Panc1 (cell line): ENCODE results near the gene HDAC11. TPM values are rescaled to one million over a fixed set of nuclear protein-coding genes. Genes with fewer than 3 reads are reported as not detected.

ENCODE experiments used
- ATAC-seq: fragments of 200-7000 bp; cut with Tn5 transposase; 2 replicates; pipeline ENCODE4 v1.9.1; 2020; ENCODE audit warnings: mild to moderate bottlenecking, moderate library complexity
- BruUV-seq: library from RNA; stranded (reverse); fragments of 400-500 nt; replicated peaks from 2 replicates; lab custom pipeline; 2021; lab: Mats Ljungman, UMichigan
- CTCF ChIA-PET: fragments of 300-600 bp; sonication (Branson Sonifier 250); formaldehyde crosslinking; loops from one replicate; lab custom pipeline; 2022; ENCODE audit warnings: antibody characterized with exemption; lab: Charles Lee
- POLR2A ChIA-PET: fragments of 300-600 bp; sonication (Branson Sonifier 250); formaldehyde crosslinking; loops from one replicate; lab custom pipeline; 2022; ENCODE audit warnings: antibody characterized with exemption; lab: Charles Lee
- DNase-seq: peaks from one replicate; pipeline ENCODE4 v3.0.0-alpha.2; 2010; ENCODE audit warnings: low read depth, low spot score
- H3K27ac ChIP-seq: 2 replicates; pipeline ENCODE4 v1.5.1; 2011; ENCODE audit warnings: mild to moderate bottlenecking, low read length, inconsistent platforms
- H3K27me3 ChIP-seq: fragments of 200-500 bp; sonication (Bioruptor generic); 2 replicates; pipeline ENCODE4 v1.6.0; 2014; ENCODE audit warnings: low read length, inconsistent platforms; ENCODE audit not compliant: control insufficient read depth, insufficient read depth
- H3K36me3 ChIP-seq: fragments of 200-500 bp; sonication (Bioruptor generic); 2 replicates; pipeline ENCODE4 v1.5.1; 2014; ENCODE audit warnings: inconsistent platforms, mild to moderate bottlenecking, low read length, moderate library complexity; ENCODE audit not compliant: control insufficient read depth, insufficient read depth
- H3K4me1 ChIP-seq: 2 replicates; pipeline ENCODE4 v1.5.1; 2011; ENCODE audit warnings: inconsistent platforms, mild to moderate bottlenecking, low read length, moderate library complexity; ENCODE audit not compliant: control insufficient read depth, insufficient read depth
- H3K4me3 ChIP-seq, 2 experiments: 2 replicates each; pipeline ENCODE4 v1.5.1; 2011 to 2012; ENCODE audit warnings: low read depth in 2 of 2, low read length in 2 of 2, mild to moderate bottlenecking in 2 of 2, inconsistent platforms in 1 of 2, moderate library complexity in 1 of 2
- H3K9me3 ChIP-seq: fragments of 200-500 bp; sonication (Bioruptor generic); 2 replicates; pipeline ENCODE4 v1.5.1; 2014; ENCODE audit warnings: low read depth, mild to moderate bottlenecking, inconsistent platforms, low read length, moderate library complexity; ENCODE audit not compliant: control insufficient read depth, insufficient read depth
- CTCF ChIP-seq: fragments of 450-650 bp; IDR thresholded peaks from 2 replicates; pipeline ENCODE4 v1.5.1; 2017; ENCODE audit warnings: mild to moderate bottlenecking
- POLR2AphosphoS5 ChIP-seq: IDR thresholded peaks from 2 replicates; pipeline ENCODE4 v1.6.1; 2012; ENCODE audit warnings: mild to moderate bottlenecking, low read depth, low read length, moderate library complexity
- REST ChIP-seq, 2 experiments: IDR thresholded peaks; 2 replicates each; pipeline ENCODE4 v1.6.1; 2011 to 2012; ENCODE audit warnings: low read depth in 2 of 2, control low read depth in 1 of 2, low read length in 1 of 2, mild to moderate bottlenecking in 1 of 2, moderate library complexity in 1 of 2; ENCODE audit not compliant: insufficient read depth in 1 of 2
- SIN3A ChIP-seq: IDR thresholded peaks from 2 replicates; pipeline ENCODE4 v1.6.1; 2012; ENCODE audit warnings: low read depth, mild to moderate bottlenecking, low read length, moderate library complexity, borderline replicate concordance; ENCODE audit not compliant: insufficient read depth
- TCF7L2 ChIP-seq: IDR thresholded peaks from 2 replicates; pipeline ENCODE4 v1.6.1; 2011; ENCODE audit warnings: mild to moderate bottlenecking, low read depth, low read length, inconsistent platforms
- in situ Hi-C: cut with HindIII; loops from 2 replicates; pipeline ENCODE4 v1.10.0; 2016; ENCODE audit warnings: low sequenced_read_pairs, low pct_unique_long_range_greater_than_20kb
- intact Hi-C: fragments of 100-400 bp; cut with micrococcal nuclease; formaldehyde crosslinking; loops from one replicate; pipeline ENCODE4 v1.10.0; 2022; ENCODE audit not compliant: unreplicated experiment
- total RNA-seq: library from RNA; stranded (reverse); gene quantifications from one replicate; pipeline ENCODE4 v1.2.1, GENCODE V29; 2021; ENCODE audit not compliant: unreplicated experiment

HDAC11 gene
- total RNA-seq, 1 experiment from 2014 or later = 10.6 TPM

GRCh38 chr3:13525827-13526625 lies 45.9 kb downstream of the HDAC11 start:
- no TSS peak for BruUV-seq
- H3K27ac ChIP-seq = no peak overlapping the region

GRCh38 chr3:13526626-13526949 lies 46.5 kb downstream of the HDAC11 start:
- POLR2A ChIA-PET = no interaction called here
- no peak overlapping the region for H3K27ac ChIP-seq

More at GRCh38 chr3:13525827-13526625, 45.9 kb downstream of the HDAC11 start:
- Histone ChIP-seq H3K27me3 (no peaks in the 10 kb centered on the region), H3K4me1 (no peaks in the 10 kb centered on the region), H3K36me3 (no peaks in the 10 kb centered on the region), H3K9me3 (no peaks in the 10 kb centered on the region), H3K4me3 (no peak overlapping the region)
- ATAC-seq = no peak
- in situ Hi-C loops (no loop called here), intact Hi-C loops (no loop called here)
- no peak for DNase-seq
- POLR2A ChIA-PET = no interaction called here
- CTCF ChIA-PET = no interaction called here
- TF ChIP-seq SIN3A (no peak), REST (IDR thresholded peaks at IDR 0.05; ENCODE audit: insufficient read depth in 1 of 2, low read depth in 2 of 2, low read length in 1 of 2) (no peak), TCF7L2 (no peak), POLR2AphosphoS5 (no peak), CTCF (no peak)

More at GRCh38 chr3:13526626-13526949, 46.5 kb downstream of the HDAC11 start:
- no peak for ATAC-seq
- no peak for DNase-seq
- no peaks in the 10 kb centered on the region for H3K27me3 ChIP-seq
- in situ Hi-C loops = no loop called here
- TF ChIP-seq REST (IDR thresholded peaks at IDR 0.05; ENCODE audit: insufficient read depth in 1 of 2, low read depth in 2 of 2, low read length in 1 of 2) (no peak), SIN3A (no peak), POLR2AphosphoS5 (no peak), CTCF (no peak), TCF7L2 (no peak)
- no peaks in the 10 kb centered on the region for H3K9me3 ChIP-seq
- BruUV-seq = no TSS peak
- no peak overlapping the region for H3K4me3 ChIP-seq
- no peaks in the 10 kb centered on the region for H3K36me3 ChIP-seq
- intact Hi-C loops = no loop called here
- CTCF ChIA-PET = no interaction called here
- H3K4me1 ChIP-seq = no peaks in the 10 kb centered on the region
